GM06990 (cell line): Measurements from ENCODE around the gene CCS.

Experiments
- DNase-seq: peaks from one replicate; pipeline ENCODE4 v3.0.0-alpha.2; 2011; ENCODE audit not compliant: insufficient read length; ENCODE audit errors: extremely low read depth
- H3K27me3 ChIP-seq: replicated peaks from 2 replicates; pipeline ENCODE4 v1.6.0; 2011; ENCODE audit warnings: low read length; ENCODE audit not compliant: control insufficient read depth, insufficient read depth
- H3K36me3 ChIP-seq: 2 replicates; pipeline ENCODE4 v1.5.1; 2011; ENCODE audit warnings: low read length; ENCODE audit not compliant: control insufficient read depth, insufficient read depth
- H3K4me3 ChIP-seq: replicated peaks from 2 replicates; pipeline ENCODE4 v1.5.1; 2011; ENCODE audit warnings: low read depth, mild to moderate bottlenecking, control low read depth, low read length
- CTCF ChIP-seq: IDR thresholded peaks from 2 replicates; pipeline ENCODE4 v1.5.1; 2011; ENCODE audit warnings: low read length, control low read depth, mild to moderate bottlenecking, inconsistent platforms; ENCODE audit not compliant: insufficient read depth, poor library complexity, severe bottlenecking

CCS gene

GRCh38 chr11:66643745-66644437, 50.9 kb downstream of the CCS start:
- no peak overlapping the region for H3K4me3 ChIP-seq
- H3K27me3 ChIP-seq = no peaks in the 10 kb centered on the region
- no peak for TF ChIP-seq CTCF
- peaks cover 33% of the 10 kb centered on the region for H3K36me3 ChIP-seq
- no peak for DNase-seq

- TF ChIP-seq CTCF = no peak
- DNase-seq = no peak
- Histone ChIP-seq H3K4me3 (no peak overlapping the region), H3K36me3 (peaks cover 35% of the 10 kb centered on the region), H3K27me3 (no peaks in the 10 kb centered on the region)
Measured at GRCh38 chr11:66646828-66647227, 53.8 kb downstream of the CCS start.

GRCh38 chr11:66649903-66650302, 56.9 kb downstream of the CCS start:
- no peak for DNase-seq
- TF ChIP-seq CTCF = no peak
- H3K36me3 ChIP-seq = peaks cover 31% of the 10 kb centered on the region
- no peak overlapping the region for H3K4me3 ChIP-seq
- no peaks in the 10 kb centered on the region for H3K27me3 ChIP-seq

GRCh38 chr11:66651016-66651415, 58.0 kb downstream of the CCS start:
- DNase-seq = no peak
- H3K4me3 ChIP-seq = no peak overlapping the region
- no peaks in the 10 kb centered on the region for H3K27me3 ChIP-seq
- H3K36me3 ChIP-seq = peaks cover 22% of the 10 kb centered on the region
- TF ChIP-seq CTCF = no peak

GRCh38 chr11:66652651-66653050, 59.7 kb downstream of the CCS start:
- peaks cover 13% of the 10 kb centered on the region for H3K36me3 ChIP-seq
- H3K4me3 ChIP-seq = no peak overlapping the region
- no peak for TF ChIP-seq CTCF
- no peaks in the 10 kb centered on the region for H3K27me3 ChIP-seq
- no peak for DNase-seq

- peaks cover 14% of the 10 kb centered on the region for H3K36me3 ChIP-seq
Measured at GRCh38 chr11:66653123-66653522, 60.1 kb downstream of the CCS start.

More at GRCh38 chr11:66653123-66653522, 60.1 kb downstream of the CCS start:
- no peak for DNase-seq
- Histone ChIP-seq H3K27me3 (no peaks in the 10 kb centered on the region), H3K4me3 (no peak overlapping the region)
- no peak for TF ChIP-seq CTCF
